GM12872 (cell line): Measurements from ENCODE around the gene NME9.

Experiments
- TF ChIP-seq, protein P1 (sequence below): IDR thresholded peaks from 3 replicates; pipeline ENCODE4 v1.5.1; 2011; ENCODE audit warnings: low read depth, mild to moderate bottlenecking, low read length, moderate library complexity; ENCODE audit not compliant: insufficient read depth

The NME9 gene

DNA sequence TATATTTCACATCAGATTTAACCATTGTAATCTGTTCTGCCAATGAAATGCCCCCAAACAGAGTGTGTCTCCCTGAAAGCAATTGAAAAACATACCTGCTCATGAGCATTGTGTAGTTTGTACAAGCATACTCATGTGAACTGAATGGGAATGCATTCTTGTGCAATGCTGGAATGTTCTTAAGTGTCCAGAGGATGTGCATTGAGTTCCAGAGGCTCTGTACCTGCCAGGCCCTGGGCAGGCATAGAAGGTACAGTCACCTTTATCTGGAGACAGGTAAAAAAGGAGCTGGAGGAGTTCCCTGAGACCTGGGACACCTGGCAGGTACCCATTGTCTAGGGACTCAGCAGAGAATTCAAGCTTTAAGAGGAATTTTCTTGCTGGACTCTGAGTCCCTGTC, 21.5 kb upstream of the NME9 start:
- TF ChIP-seq, protein P1, sequence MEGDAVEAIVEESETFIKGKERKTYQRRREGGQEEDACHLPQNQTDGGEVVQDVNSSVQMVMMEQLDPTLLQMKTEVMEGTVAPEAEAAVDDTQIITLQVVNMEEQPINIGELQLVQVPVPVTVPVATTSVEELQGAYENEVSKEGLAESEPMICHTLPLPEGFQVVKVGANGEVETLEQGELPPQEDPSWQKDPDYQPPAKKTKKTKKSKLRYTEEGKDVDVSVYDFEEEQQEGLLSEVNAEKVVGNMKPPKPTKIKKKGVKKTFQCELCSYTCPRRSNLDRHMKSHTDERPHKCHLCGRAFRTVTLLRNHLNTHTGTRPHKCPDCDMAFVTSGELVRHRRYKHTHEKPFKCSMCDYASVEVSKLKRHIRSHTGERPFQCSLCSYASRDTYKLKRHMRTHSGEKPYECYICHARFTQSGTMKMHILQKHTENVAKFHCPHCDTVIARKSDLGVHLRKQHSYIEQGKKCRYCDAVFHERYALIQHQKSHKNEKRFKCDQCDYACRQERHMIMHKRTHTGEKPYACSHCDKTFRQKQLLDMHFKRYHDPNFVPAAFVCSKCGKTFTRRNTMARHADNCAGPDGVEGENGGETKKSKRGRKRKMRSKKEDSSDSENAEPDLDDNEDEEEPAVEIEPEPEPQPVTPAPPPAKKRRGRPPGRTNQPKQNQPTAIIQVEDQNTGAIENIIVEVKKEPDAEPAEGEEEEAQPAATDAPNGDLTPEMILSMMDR, result no peak

DNA sequence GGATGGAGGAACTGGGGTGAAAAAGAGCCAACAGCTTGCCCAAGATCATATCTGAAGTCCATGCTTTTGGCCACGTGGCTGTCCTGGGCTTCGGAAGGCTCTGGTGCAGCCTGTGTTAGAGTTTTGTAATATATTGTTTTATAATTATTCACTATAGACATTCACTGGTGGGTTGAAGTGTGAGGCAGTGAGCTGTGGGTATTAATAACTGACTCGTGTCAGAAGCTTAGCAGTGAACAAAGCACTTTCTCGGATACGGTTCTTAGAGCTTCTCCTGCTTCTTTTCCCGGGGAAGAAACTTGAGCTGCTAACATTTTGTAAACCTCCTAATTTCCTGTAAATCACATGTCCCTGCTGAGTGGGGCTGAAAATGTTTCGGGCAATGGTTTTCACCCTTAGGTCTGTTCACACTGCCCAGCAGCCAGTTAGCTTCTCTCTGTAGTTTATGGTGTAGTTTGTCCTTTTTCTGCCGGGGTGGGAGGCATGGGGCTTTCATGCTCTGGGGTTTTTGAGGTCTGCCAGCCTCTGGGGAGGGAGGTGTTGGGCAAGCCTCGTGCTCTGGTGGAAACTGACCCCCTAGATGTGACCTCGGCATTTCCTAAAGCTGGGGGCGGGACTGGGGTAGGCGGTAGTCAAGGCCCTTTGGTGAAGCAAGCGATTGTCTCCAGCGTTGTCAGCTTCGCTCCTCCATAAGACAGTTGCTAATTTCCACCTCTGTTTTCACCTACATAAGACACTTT, 20.4 kb upstream of the NME9 start:
- TF ChIP-seq, protein P1, result no peak

DNA sequence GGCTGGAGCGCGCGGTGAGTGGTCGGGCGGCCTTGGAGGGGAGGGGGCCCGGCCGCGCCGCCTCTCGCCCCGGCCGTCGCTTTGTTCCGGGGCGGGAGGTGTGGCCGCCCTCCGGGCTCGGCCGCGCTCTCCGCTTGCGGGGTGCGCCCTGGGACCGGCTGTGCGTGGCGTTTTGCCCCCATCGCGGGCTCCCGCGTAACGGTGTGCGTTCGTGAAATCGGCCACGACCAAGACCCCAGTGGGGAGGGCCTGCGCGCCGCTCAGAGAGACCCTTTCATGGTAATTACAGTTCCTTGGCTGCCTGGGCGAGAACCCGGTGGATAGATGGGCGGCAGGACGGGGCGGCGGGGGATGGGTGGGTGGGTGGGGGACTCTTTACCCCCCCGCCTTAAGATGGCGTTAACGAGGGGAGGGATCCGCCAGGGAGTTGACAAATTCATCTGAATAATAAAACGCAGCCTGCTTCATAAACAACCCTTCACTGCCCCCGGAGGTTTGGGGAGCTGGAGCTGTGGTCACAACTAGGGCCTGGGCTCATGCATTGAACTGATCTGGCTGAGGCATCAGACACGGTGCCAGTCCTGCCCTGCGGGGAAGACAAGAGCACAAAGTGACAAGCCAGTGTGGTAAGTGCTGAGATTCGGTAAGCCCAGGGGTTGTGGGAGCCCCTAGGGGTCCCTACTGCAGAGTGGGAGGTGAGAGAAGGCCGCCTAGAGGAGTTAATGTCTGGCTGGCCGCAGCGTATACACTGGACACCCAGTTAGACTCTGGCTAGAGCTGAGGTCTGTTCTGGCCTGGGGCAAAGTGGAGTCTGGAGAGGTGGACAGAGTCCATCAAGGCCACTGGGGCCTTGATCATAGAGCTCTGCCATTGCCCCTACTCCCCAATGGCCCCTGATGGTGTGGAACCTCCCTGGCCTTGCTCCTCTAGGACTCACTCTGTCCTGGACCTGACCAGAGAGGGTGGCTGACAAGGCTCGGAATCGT, 19.4 kb upstream of the NME9 start:
- TF ChIP-seq, protein P1, result no peak

DNA sequence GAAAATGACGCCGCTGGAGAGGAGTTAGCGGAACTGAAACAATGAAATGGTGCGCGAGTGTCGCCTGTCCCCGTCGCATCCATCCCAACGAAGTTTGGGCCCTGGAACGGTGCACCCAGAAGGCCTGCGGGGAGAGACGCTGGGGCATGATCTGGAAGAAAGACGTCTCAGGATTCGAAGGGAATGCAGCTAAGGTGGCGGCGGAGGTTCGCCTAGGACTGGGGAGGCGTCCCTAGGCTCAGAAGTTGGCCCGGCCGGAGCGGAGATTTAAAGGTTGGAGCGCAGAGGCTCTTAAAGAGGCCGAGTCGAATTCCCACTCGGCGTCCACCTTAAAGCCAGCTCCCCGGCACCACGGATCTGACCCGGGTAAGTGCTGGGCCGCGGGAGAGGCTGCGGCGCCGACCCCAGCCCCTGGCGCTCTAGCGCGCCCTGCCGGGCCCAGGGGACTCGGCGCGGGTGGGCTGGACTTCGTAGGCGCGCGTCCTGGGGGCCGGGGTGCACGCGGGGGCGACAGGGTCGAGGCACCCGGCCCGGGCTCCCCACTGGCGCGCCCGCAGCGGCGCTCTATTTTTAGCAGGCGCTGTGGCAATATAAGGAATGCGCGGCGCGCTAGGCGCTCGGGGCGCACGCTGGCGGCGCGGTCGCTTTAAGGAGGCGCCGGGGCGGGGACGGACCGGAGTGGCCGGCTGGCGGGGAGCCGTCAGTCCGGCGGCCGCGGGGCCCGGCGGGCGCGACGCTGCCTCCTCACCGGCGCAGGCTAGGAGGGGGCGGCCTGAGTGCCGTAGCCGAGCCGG, 18.5 kb upstream of the NME9 start, which contains the start of gene MRAS:
MRAS (plus strand) TSS at position 620 of the 794 bp plus-strand sequence. CDS start 24,305 bp downstream, outside the sequence.
- TF ChIP-seq, protein P1, result no peak

DNA sequence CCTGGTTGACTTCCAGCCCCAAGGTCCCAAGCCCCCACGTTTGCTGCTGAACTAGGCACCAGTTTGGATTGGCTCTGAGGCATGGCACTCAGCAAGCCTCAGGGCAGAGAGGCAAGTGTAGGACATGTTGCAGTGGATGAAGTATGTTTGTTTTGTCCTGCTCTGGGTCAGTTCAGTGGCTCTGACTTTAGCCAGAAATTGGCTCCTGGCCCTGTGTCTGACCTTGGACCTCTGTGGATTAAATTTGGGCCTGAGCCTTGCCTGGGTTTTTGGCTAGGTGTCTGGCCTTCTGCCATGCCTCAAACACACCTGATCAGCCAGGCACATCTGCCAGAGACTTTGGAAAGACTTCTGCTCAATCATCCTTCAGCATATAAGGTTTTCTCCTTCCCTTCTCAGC, 15.1 kb upstream of the NME9 start:
- TF ChIP-seq, protein P1, result no peak

DNA sequence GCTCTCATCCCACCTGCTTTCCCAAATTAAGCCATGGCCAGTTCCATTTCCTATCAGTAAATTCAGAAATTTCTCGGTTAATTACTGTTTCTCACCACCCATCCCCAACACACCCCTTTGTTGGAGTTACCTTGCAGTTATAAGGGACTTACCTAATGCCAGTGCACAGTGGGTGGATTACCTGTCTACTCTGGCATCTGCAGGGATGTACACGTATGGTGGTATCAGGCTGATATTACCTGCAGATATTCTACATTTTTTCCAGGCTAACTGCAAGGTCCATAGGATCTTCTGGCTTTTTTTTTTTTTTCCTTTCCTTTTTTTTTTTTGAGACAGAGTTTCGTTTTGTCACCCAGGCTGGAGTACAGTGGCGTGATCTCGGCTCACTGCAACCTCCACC, 10.9 kb upstream of the NME9 start:
- TF ChIP-seq, protein P1, result no peak
